GM18858 (cell line): ENCODE data around the gene CFAP99.
A peak's percentile ranks its signal among the peaks of the same experiment; 100 is the strongest.
"Not testable (repeated sequence)": the region's sequence is repeated elsewhere in the genome, so short reads cannot be mapped to it uniquely, and the experiment has no call there.

Experiments used
- ATAC-seq: cut with Tn5 transposase; IDR thresholded peaks from one replicate; pipeline ENCODE4 v1.9.1; 2021; ENCODE audit not compliant: unreplicated experiment

CFAP99 gene

GRCh38 chr4:2418650-2419571 lies at the start of gene CFAP99:
TSS of gene CFAP99 (plus strand) at chr4:2418955.
- ATAC-seq, result peak; percentile 92

- no peak for ATAC-seq
Observed at GRCh38 chr4:2370597-2371320, 48.0 kb upstream of the CFAP99 start.

- no peak for ATAC-seq
Observed at GRCh38 chr4:2371765-2372487, 46.8 kb upstream of the CFAP99 start.

GRCh38 chr4:2372488-2373030 lies 46.2 kb upstream of the CFAP99 start:
- no peak for ATAC-seq

- ATAC-seq, result no peak
Observed at GRCh38 chr4:2373532-2373931, 45.2 kb upstream of the CFAP99 start.

GRCh38 chr4:2375427-2375826 lies 43.3 kb upstream of the CFAP99 start:
- ATAC-seq, result no peak

GRCh38 chr4:2377241-2377640 lies 41.5 kb upstream of the CFAP99 start:
- ATAC-seq, result no peak

GRCh38 chr4:2378401-2378800 lies 40.4 kb upstream of the CFAP99 start:
- no peak for ATAC-seq

GRCh38 chr4:2378898-2379297 lies 39.9 kb upstream of the CFAP99 start:
- ATAC-seq, result no peak

GRCh38 chr4:2380589-2380988 lies 38.2 kb upstream of the CFAP99 start:
- ATAC-seq, result not testable (repeated sequence)

- not testable (repeated sequence) for ATAC-seq
Observed at GRCh38 chr4:2382769-2383202, 36.0 kb upstream of the CFAP99 start.

GRCh38 chr4:2383220-2383631 lies 35.5 kb upstream of the CFAP99 start:
- ATAC-seq, result not testable (repeated sequence)

- ATAC-seq, result no peak
Observed at GRCh38 chr4:2383760-2384159, 35.0 kb upstream of the CFAP99 start.

GRCh38 chr4:2384245-2384644 lies 34.5 kb upstream of the CFAP99 start:
- ATAC-seq, result no peak

- ATAC-seq, result no peak
Observed at GRCh38 chr4:2385516-2385915, 33.2 kb upstream of the CFAP99 start.

GRCh38 chr4:2386717-2387116 lies 32.0 kb upstream of the CFAP99 start:
- ATAC-seq, result no peak

GRCh38 chr4:2387218-2387617 lies 31.5 kb upstream of the CFAP99 start:
- no peak for ATAC-seq

- ATAC-seq, result no peak
Observed at GRCh38 chr4:2387829-2388228, 30.9 kb upstream of the CFAP99 start.

GRCh38 chr4:2388429-2389182 lies 30.1 kb upstream of the CFAP99 start:
- no peak for ATAC-seq

- ATAC-seq, result no peak
Observed at GRCh38 chr4:2389691-2390090, 29.1 kb upstream of the CFAP99 start.
